IMR-90 (cell line): ENCODE results near the gene RAI14. TPM values are rescaled to one million over a fixed set of nuclear protein-coding genes. Genes with fewer than 3 reads are reported as not detected.

ENCODE experiments used
- ATAC-seq: fragments of 200-7000 bp; cut with Tn5 transposase; 2 replicates; pipeline ENCODE4 v1.9.1; 2020; ENCODE audit warnings: low read depth, mild to moderate bottlenecking, moderate library complexity
- BruUV-seq: library from RNA; stranded (reverse); fragments of 400-500 nt; replicated peaks from 2 replicates; lab custom pipeline; 2021; lab: Mats Ljungman, UMichigan
- CTCF ChIA-PET: fragments of 300-600 bp; formaldehyde crosslinking; extraction: SDS; loops from one replicate; lab custom pipeline; 2021; ENCODE audit warnings: antibody characterized with exemption; lab: Yijun Ruan, JAX
- POLR2A ChIA-PET: fragments of 300-600 bp; sonication (Branson Sonifier 250); formaldehyde crosslinking; loops from one replicate; lab custom pipeline; 2022; ENCODE audit warnings: antibody characterized with exemption; ENCODE audit not compliant: unreplicated experiment; lab: Charles Lee
- DNase-seq: peaks from one replicate; pipeline ENCODE4 v3.0.0; 2013
- H2AFZ ChIP-seq: replicated peaks from 2 replicates; pipeline ENCODE3; 2013; ENCODE audit warnings: low read length, mild to moderate bottlenecking; ENCODE audit not compliant: poor library complexity
- H2AK5ac ChIP-seq: 2 replicates; pipeline ENCODE4 v1.6.1; 2013; ENCODE audit warnings: low read depth, low read length, inconsistent platforms
- H2AK9ac ChIP-seq: replicated peaks from 2 replicates; pipeline ENCODE3; 2013; ENCODE audit warnings: mild to moderate bottlenecking, low read depth, low read length, moderate library complexity; ENCODE audit not compliant: poor library complexity
- H2BK120ac ChIP-seq: 2 replicates; pipeline ENCODE4 v1.6.1; 2013; ENCODE audit warnings: low read depth, low read length, inconsistent platforms
- H2BK15ac ChIP-seq: 3 replicates; pipeline ENCODE4 v1.6.1; 2013; ENCODE audit warnings: low read depth, low read length, inconsistent platforms
- H2BK20ac ChIP-seq: 2 replicates; pipeline ENCODE4 v1.6.1; 2013; ENCODE audit warnings: low read depth, mild to moderate bottlenecking, inconsistent platforms, low read length, moderate library complexity
- H2BK5ac ChIP-seq: 2 replicates; pipeline ENCODE4 v1.6.1; 2013; ENCODE audit warnings: mild to moderate bottlenecking, low read depth, low read length, inconsistent platforms; ENCODE audit not compliant: poor library complexity, severe bottlenecking
- H3K14ac ChIP-seq: replicated peaks from 2 replicates; pipeline ENCODE4 v1.6.1; 2013; ENCODE audit warnings: low read depth, low read length, inconsistent platforms
- H3K18ac ChIP-seq: 2 replicates; pipeline ENCODE4 v1.6.1; 2013; ENCODE audit warnings: low read depth, low read length, control low read depth
- H3K23ac ChIP-seq: 2 replicates; pipeline ENCODE4 v1.6.1; 2013; ENCODE audit warnings: low read depth, low read length, inconsistent platforms
- H3K27ac ChIP-seq: 2 replicates; pipeline ENCODE4 v1.5.1; 2013; ENCODE audit warnings: mild to moderate bottlenecking, control low read depth, low read length; ENCODE audit not compliant: insufficient read depth
- H3K27me3 ChIP-seq: 2 replicates; pipeline ENCODE4 v1.6.1; 2013; ENCODE audit warnings: low read length; ENCODE audit not compliant: control insufficient read depth, insufficient read depth
- H3K36me3 ChIP-seq: 2 replicates; pipeline ENCODE4 v1.6.1; 2013; ENCODE audit warnings: low read length, mixed read lengths; ENCODE audit not compliant: control insufficient read depth, insufficient read depth
- H3K4ac ChIP-seq: 2 replicates; pipeline ENCODE4 v1.6.1; 2013; ENCODE audit warnings: low read depth, low read length, inconsistent platforms
- H3K4me1 ChIP-seq: 2 replicates; pipeline ENCODE4 v1.6.1; 2013; ENCODE audit warnings: low read length, mixed read lengths; ENCODE audit not compliant: control insufficient read depth, insufficient read depth
- H3K4me2 ChIP-seq: 2 replicates; pipeline ENCODE4 v1.6.1; 2013; ENCODE audit warnings: low read depth, mild to moderate bottlenecking, control low read depth, low read length, moderate library complexity
- H3K4me3 ChIP-seq: 2 replicates; pipeline ENCODE4 v1.5.1; 2013; ENCODE audit warnings: low read depth, mild to moderate bottlenecking, control low read depth, low read length, moderate library complexity; ENCODE audit not compliant: insufficient read depth
- H3K56ac ChIP-seq: 2 replicates; pipeline ENCODE4 v1.6.1; 2013; ENCODE audit warnings: low read length, inconsistent platforms; ENCODE audit not compliant: insufficient read depth; ENCODE audit errors: extremely low read depth
- H3K79me1 ChIP-seq, 2 experiments: 2 replicates each; pipeline ENCODE4 v1.6.1; 2013; ENCODE audit warnings: low read length in 2 of 2, inconsistent platforms in 1 of 2, low read depth in 1 of 2
- H3K9ac ChIP-seq: 2 replicates; pipeline ENCODE4 v1.6.1; 2013; ENCODE audit warnings: low read depth, low read length, control low read depth
- H3K9me1 ChIP-seq: 2 replicates; pipeline ENCODE4 v1.6.1; 2013; ENCODE audit warnings: low read length, inconsistent platforms; ENCODE audit not compliant: insufficient read depth
- H3K9me3 ChIP-seq: 2 replicates; pipeline ENCODE4 v1.6.1; 2013; ENCODE audit warnings: low read length; ENCODE audit not compliant: control insufficient read depth, insufficient read depth
- H4K20me1 ChIP-seq: 2 replicates; pipeline ENCODE4 v1.6.1; 2013; ENCODE audit warnings: low read length, inconsistent platforms; ENCODE audit not compliant: insufficient read depth
- H4K5ac ChIP-seq: 2 replicates; pipeline ENCODE4 v1.6.1; 2013; ENCODE audit warnings: mild to moderate bottlenecking, low read depth, low read length, control low read depth
- H4K8ac ChIP-seq, 2 experiments: 2 replicates each; pipeline ENCODE4 v1.6.1; 2013; ENCODE audit warnings: low read depth in 2 of 2, low read length in 2 of 2, control low read depth in 1 of 2, inconsistent platforms in 1 of 2
- H4K91ac ChIP-seq: 2 replicates; pipeline ENCODE4 v1.6.1; 2013; ENCODE audit warnings: low read depth, low read length, inconsistent platforms; ENCODE audit not compliant: insufficient read depth
- CTCF ChIP-seq: conservative IDR thresholded peaks from 2 replicates; pipeline ENCODE4 v1.5.1; 2012; ENCODE audit warnings: mild to moderate bottlenecking, low read depth, low read length, improper control_type of control experiment
- MAFK ChIP-seq: IDR thresholded peaks from 2 replicates; pipeline ENCODE4 v1.6.1; 2012; ENCODE audit warnings: low read depth, low read length, improper control_type of control experiment
- NFE2L2 ChIP-seq: fragments of 150-350 bp; IDR thresholded peaks from 2 replicates; pipeline ENCODE4 v1.6.1; 2016; ENCODE audit warnings: low read depth, mild to moderate bottlenecking, low read length
- POLR2A ChIP-seq: IDR thresholded peaks from 2 replicates; pipeline ENCODE4 v1.6.1; 2012; ENCODE audit warnings: mild to moderate bottlenecking, low read depth, low read length
- RCOR1 ChIP-seq: IDR thresholded peaks from 2 replicates; pipeline ENCODE4 v1.6.1; 2012; ENCODE audit warnings: mild to moderate bottlenecking, low read length, improper control_type of control experiment; ENCODE audit not compliant: insufficient replicate concordance
- WGBS, 2 experiments: methylation state at CpG; one replicate each; pipeline versions ENCODE4 v1.1.5 to v1.1.7; 2013; ENCODE audit warnings: missing lambda C conversion rate in 2 of 2; ENCODE audit not compliant: insufficient read length in 1 of 2; ENCODE audit errors: extremely low coverage in 2 of 2; 5-methylcytosine and 5-hydroxymethylcytosine counted together
- dilution Hi-C: fragments of 300-500 bp; cut with HindIII; formaldehyde crosslinking; loops from one replicate; pipeline ENCODE4 v1.14.3; 2018; ENCODE audit warnings: low sequenced_read_pairs; ENCODE audit not compliant: unreplicated experiment
- in situ Hi-C: fragments of 300-500 bp; cut with MboI; formaldehyde crosslinking; loops from 3 replicates; pipeline ENCODE4 v1.14.3; 2019; ENCODE audit warnings: low sequenced_read_pairs, inconsistent platforms, mixed read lengths
- intact Hi-C: fragments of 100-400 bp; cut with micrococcal nuclease; formaldehyde crosslinking; loops from 2 replicates; pipeline ENCODE4 v1.10.0; 2022
- polyA plus RNA-seq, 3 experiments: library from polyadenylated mRNA; depleted of rRNA; stranded (reverse); fragments of >200 nt; gene quantifications; 2 replicates each; pipeline ENCODE4 v1.2.3, GENCODE V29; 2012; ENCODE audit warnings: low replicate concordance in 1 of 3
- total RNA-seq: library from RNA; depleted of rRNA; stranded (reverse); fragments of >200 nt; gene quantifications from 2 replicates; pipeline ENCODE4 v1.2.3, GENCODE V29; 2012

RAI14 gene
- total and polyA plus RNA-seq, 2 of the 4 experiments (the other 2 are of a cell fraction): 221 to 267 TPM

GRCh38 chr5:34857894-34858293 is 201.8 kb downstream of the RAI14 start:
- Histone ChIP-seq H3K79me1 (no peaks in the 10 kb centered on the region), H4K8ac (no peak overlapping the region), H3K36me3 (no peaks in the 10 kb centered on the region), H3K27me3 (no peaks in the 10 kb centered on the region; the same call in none of the 2 replicates), H3K18ac (no peak overlapping the region), H2AK9ac (no peak overlapping the region), H2BK120ac (no peak overlapping the region), H3K4me3 (no peak overlapping the region), H4K5ac (no peak overlapping the region), H3K14ac (no peak overlapping the region), H2AFZ (no peak overlapping the region), H3K9me3 (no peaks in the 10 kb centered on the region), H3K27ac (no peak overlapping the region), H3K56ac (no peak overlapping the region), H3K9me1 (no peaks in the 10 kb centered on the region), H2BK5ac (no peak overlapping the region), H3K4me2 (no peak overlapping the region), H3K4me1 (no peaks in the 10 kb centered on the region), H3K9ac (no peak overlapping the region), H2BK20ac (no peak overlapping the region), H4K20me1 (no peaks in the 10 kb centered on the region), H3K23ac (no peak overlapping the region), H4K91ac (no peak overlapping the region), H2BK15ac (no peak overlapping the region), H2AK5ac (no peak overlapping the region), H3K4ac (no peak overlapping the region)
- BruUV-seq: no TSS peak
- DNase-seq (no peak), ATAC-seq (no peak)
- ChIA-PET CTCF (no interaction called here), POLR2A (no interaction called here)
- dilution Hi-C loops: no loop called here
- WGBS, 2 experiments: no CpG with 5 or more reads among the region's 1 CpG
- in situ Hi-C loops: no loop called here
- intact Hi-C loops: no loop called here
- TF ChIP-seq MAFK (peak; percentile 46), POLR2A (no peak), NFE2L2 (no peak), CTCF (no peak), RCOR1 (no peak)
